Omental fat pad (tissue), 4 donors: ENCODE results near the gene ABCD1. TPM values are rescaled to one million over a fixed set of nuclear protein-coding genes. Genes with fewer than 3 reads are reported as not detected.
"Not testable (repeated sequence)": the region's sequence is repeated elsewhere in the genome, so short reads cannot be mapped to it uniquely, and the experiment has no call there.

ENCODE experiments used
- ATAC-seq: fragments of 150-250 bp; one replicate; pipeline ENCODE4 v1.9.1; 2016; ENCODE audit warnings: mild to moderate bottlenecking, moderate library complexity; ENCODE audit not compliant: low FRiP score
- DNase-seq: peaks from one replicate; pipeline ENCODE4 v3.0.0-alpha.2; 2019; ENCODE audit warnings: low spot score
- CTCF ChIP-seq, 3 donors: fragments of 450-650 bp; IDR thresholded peaks; one replicate each; pipeline ENCODE4 v1.5.1; 2016 to 2017; ENCODE audit warnings: antibody characterized with exemption in 3 of 3, mild to moderate bottlenecking in 3 of 3, moderate library complexity in 2 of 3
- total RNA-seq, 4 donors: library from RNA; depleted of rRNA; stranded (reverse); fragments of >200 nt; gene quantifications; one replicate each; pipeline ENCODE4 v1.1.0, GENCODE V29; 2016

The ABCD1 gene
- total RNA-seq, 4 donors from 2014 or later = 17.5 to 38.9 (median 23.4) TPM

- TF ChIP-seq CTCF (IDR thresholded peaks at IDR 0.05) = no peak
- no peak for ATAC-seq
- no peak for DNase-seq
Measured at GRCh38 chrX:153728951-153729631, 4.4 kb downstream of the ABCD1 start.

GRCh38 chrX:153730115-153730514, 5.5 kb downstream of the ABCD1 start:
- not testable (repeated sequence) for ATAC-seq, DNase-seq

- ATAC-seq (no peak), DNase-seq (no peak)
Measured at GRCh38 chrX:153731117-153731844, 6.6 kb downstream of the ABCD1 start.

GRCh38 chrX:153731845-153732215, 7.2 kb downstream of the ABCD1 start:
- TF ChIP-seq CTCF (IDR thresholded peaks at IDR 0.05) = no peak
- ATAC-seq (no peak), DNase-seq (no peak)

More at GRCh38 chrX:153731117-153731844, 6.6 kb downstream of the ABCD1 start:
- TF ChIP-seq CTCF (IDR thresholded peaks at IDR 0.05) = no peak

GRCh38 chrX:153732401-153732800, 7.7 kb downstream of the ABCD1 start:
- DNase-seq = no peak
- no peak for TF ChIP-seq CTCF (IDR thresholded peaks at IDR 0.05)
- no peak for ATAC-seq

GRCh38 chrX:153733651-153734240, 9.1 kb downstream of the ABCD1 start:
- ATAC-seq (no peak), DNase-seq (no peak)
- no peak for TF ChIP-seq CTCF (IDR thresholded peaks at IDR 0.05)

GRCh38 chrX:153734871-153735270, 10.2 kb downstream of the ABCD1 start:
- ATAC-seq (no peak), DNase-seq (no peak)
- no peak for TF ChIP-seq CTCF (IDR thresholded peaks at IDR 0.05)
